NCI-H510A (cell line): ENCODE results near the gene RNF182.
A peak's percentile ranks its signal among the peaks of the same experiment; 100 is the strongest.
"Not testable (repeated sequence)": the region's sequence is repeated elsewhere in the genome, so short reads cannot be mapped to it uniquely, and the experiment has no call there.

ENCODE experiments used
- DNase-seq: peaks from one replicate; lab custom pipeline; 2025; lab: John Stamatoyannopoulos, UW

RNF182 gene

GRCh38 chr6:13917141-13917540, 7.6 kb upstream of the RNF182 start:
- DNase-seq: no peak

GRCh38 chr6:13918686-13919250, 6.0 kb upstream of the RNF182 start:
- DNase-seq: peak; percentile 55

GRCh38 chr6:13919861-13920260, 4.9 kb upstream of the RNF182 start:
- no peak for DNase-seq

- DNase-seq: no peak
These were observed 4.2 kb upstream of the RNF182 start for GRCh38 chr6:13920552-13920951.

GRCh38 chr6:13922750-13923149, 2.0 kb upstream of the RNF182 start:
- DNase-seq: no peak

GRCh38 chr6:13923527-13924145, 1.1 kb upstream of the RNF182 start:
- no peak for DNase-seq

GRCh38 chr6:13924146-13924948, 405 bp upstream of the RNF182 start:
- no peak for DNase-seq

- no peak for DNase-seq
These were observed 1.6 kb downstream of the RNF182 start for GRCh38 chr6:13926378-13926777.

GRCh38 chr6:13927203-13927602, 2.5 kb downstream of the RNF182 start:
- no peak for DNase-seq

- DNase-seq: no peak
These were observed 4.4 kb downstream of the RNF182 start for GRCh38 chr6:13929196-13929595.

GRCh38 chr6:13931797-13932402, 7.1 kb downstream of the RNF182 start:
- DNase-seq: no peak

- no peak for DNase-seq
These were observed 8.0 kb downstream of the RNF182 start for GRCh38 chr6:13932785-13933184.

- DNase-seq: no peak
These were observed 10.0 kb downstream of the RNF182 start for GRCh38 chr6:13934721-13935120.

- no peak for DNase-seq
These were observed 10.6 kb downstream of the RNF182 start for GRCh38 chr6:13935190-13935880.

- DNase-seq: not testable (repeated sequence)
These were observed 11.1 kb downstream of the RNF182 start for GRCh38 chr6:13935881-13936261.

GRCh38 chr6:13941902-13942301, 17.1 kb downstream of the RNF182 start:
- DNase-seq: no peak

GRCh38 chr6:13943943-13944342, 19.2 kb downstream of the RNF182 start:
- DNase-seq: no peak

- DNase-seq: no peak
These were observed 21.8 kb downstream of the RNF182 start for GRCh38 chr6:13946506-13946905.

GRCh38 chr6:13947611-13948178, 22.9 kb downstream of the RNF182 start:
- DNase-seq: no peak

- no peak for DNase-seq
These were observed 27.3 kb downstream of the RNF182 start for GRCh38 chr6:13952101-13952500.

- DNase-seq: no peak
These were observed 28.4 kb downstream of the RNF182 start for GRCh38 chr6:13953061-13953705.
